HepG2 (cell line): ENCODE data around the gene CEP19. TPM values are rescaled to one million over a fixed set of nuclear protein-coding genes. Genes with fewer than 3 reads are reported as not detected.

Experiments
- CEBPB ChIP-seq: IDR thresholded peaks from 2 replicates; pipeline ENCODE4 v1.6.1; 2011; ENCODE audit warnings: low read depth, low read length, improper control_type of control experiment, borderline replicate concordance
- DNMT3B ChIP-seq: conservative IDR thresholded peaks from 2 replicates; pipeline ENCODE4 v1.6.1; 2016; ENCODE audit warnings: missing biosample characterization, control low read depth
- DRAP1 ChIP-seq: IDR thresholded peaks from 2 replicates; pipeline ENCODE4 v1.6.1; 2016; ENCODE audit warnings: missing genetic modification reagents, missing compliant biosample characterization
- ETV5 ChIP-seq: IDR thresholded peaks from 2 replicates; pipeline ENCODE4 v1.6.1; 2018; ENCODE audit warnings: missing biosample characterization, missing genetic modification reagents, inconsistent platforms, borderline replicate concordance
- FOSL2 ChIP-seq: sonication (generic); formaldehyde crosslinking; IDR thresholded peaks from 2 replicates; pipeline ENCODE4 v1.4.0; 2020; ENCODE audit warnings: missing genetic modification reagents
- HNRNPLL ChIP-seq: fragments of 200-400 bp; formaldehyde crosslinking; IDR thresholded peaks from 2 replicates; pipeline ENCODE4 v1.6.1; 2017; ENCODE audit warnings: mild to moderate bottlenecking, low read depth, low read length; ENCODE audit not compliant: poor library complexity, severe bottlenecking
- LRRFIP1 ChIP-seq: sonication (generic); formaldehyde crosslinking; conservative IDR thresholded peaks from 2 replicates; pipeline ENCODE4 v1.4.0; 2020; ENCODE audit warnings: missing genetic modification reagents
- MIER2 ChIP-seq: IDR thresholded peaks from 2 replicates; pipeline ENCODE4 v1.6.1; 2016; ENCODE audit warnings: missing biosample characterization, missing genetic modification reagents
- MXI1 ChIP-seq: IDR thresholded peaks from 3 replicates; pipeline ENCODE4 v1.6.1; 2012; ENCODE audit warnings: low read depth, low read length, inconsistent platforms, borderline replicate concordance
- REPIN1 ChIP-seq: sonication (generic); formaldehyde crosslinking; IDR thresholded peaks from 2 replicates; pipeline ENCODE4 v1.8.0; 2022; ENCODE audit warnings: missing genetic modification reagents, low read depth, mild to moderate bottlenecking, borderline replicate concordance
- RXRA ChIP-seq: sonication (generic); formaldehyde crosslinking; IDR thresholded peaks from 2 replicates; pipeline ENCODE4 v1.5.1; 2020; ENCODE audit warnings: missing genetic modification reagents
- SRSF4 ChIP-seq: fragments of 200-400 bp; formaldehyde crosslinking; IDR thresholded peaks from one replicate; pipeline ENCODE4 v1.6.1; 2018; ENCODE audit warnings: mild to moderate bottlenecking, low read depth, low read length, moderate library complexity; ENCODE audit not compliant: poor library complexity, severe bottlenecking
- TEAD3 ChIP-seq: optimal IDR thresholded peaks from 2 replicates; pipeline ENCODE3; 2016; ENCODE audit warnings: borderline replicate concordance
- TFAP4 ChIP-seq: sonication (generic); IDR thresholded peaks from 2 replicates; pipeline ENCODE4 v1.6.1; 2016; ENCODE audit warnings: low read depth, borderline replicate concordance
- THRA ChIP-seq: sonication (generic); formaldehyde crosslinking; IDR thresholded peaks from 2 replicates; pipeline ENCODE4 v1.4.0; 2020; ENCODE audit warnings: missing genetic modification reagents, borderline replicate concordance
- ZFP62 ChIP-seq: sonication (generic); formaldehyde crosslinking; IDR thresholded peaks from 2 replicates; pipeline ENCODE4 v1.4.0; 2020; ENCODE audit warnings: missing genetic modification reagents
- ZFP82 ChIP-seq: sonication (generic); formaldehyde crosslinking; IDR thresholded peaks from 2 replicates; pipeline ENCODE4 v1.5.1; 2020; ENCODE audit warnings: mild to moderate bottlenecking, missing genetic modification reagents, borderline replicate concordance
- ZGPAT ChIP-seq: IDR thresholded peaks from 2 replicates; pipeline ENCODE4 v1.6.1; 2016; ENCODE audit warnings: mild to moderate bottlenecking
- ZKSCAN8 ChIP-seq: IDR thresholded peaks from 2 replicates; pipeline ENCODE4 v1.6.1; 2016; ENCODE audit warnings: borderline replicate concordance, missing genetic modification reagents, missing compliant biosample characterization
- ZNF292 ChIP-seq: sonication (generic); formaldehyde crosslinking; IDR thresholded peaks from 2 replicates; pipeline ENCODE4 v1.8.1; 2022; ENCODE audit warnings: mild to moderate bottlenecking, low read depth, missing genetic modification reagents, borderline replicate concordance
- ZNF792 ChIP-seq: IDR thresholded peaks from 2 replicates; pipeline ENCODE4 v1.6.1; 2016
- polyA plus RNA-seq, 8 experiments: library from polyadenylated mRNA; depleted of rRNA in 3 of 8; stranded (reverse) in 7 of 8; unstranded in 1 of 8; fragments of >200 nt; fragmentation: Illumina TruSeq in 4 of 8; extraction: Trizol in 4 of 8; gene quantifications; 2 replicates each; pipeline versions ENCODE4 v1.2.1 to v1.2.3, GENCODE V29; 2011 to 2016; ENCODE audit warnings: low read depth in 4 of 8, missing spikeins in 1 of 8, mixed read lengths in 1 of 8; ENCODE audit not compliant: insufficient read depth in 1 of 8
- total RNA-seq, 5 experiments: library from RNA; depleted of rRNA; stranded (reverse); fragments of >200 nt; fragmentation: Illumina TruSeq; extraction: Trizol; gene quantifications; 2 replicates each; pipeline ENCODE4 v1.2.3, GENCODE V29; 2016; ENCODE audit warnings: low read depth in 1 of 5

The CEP19 gene
- total and polyA plus RNA-seq, 2 of the 13 experiments (the other 11 are each of a cell fraction or from before 2014, with no cell fraction given): 0.48 to 1.2 TPM

GRCh38 chr3:196666001-196666867, 45.8 kb downstream of the CEP19 start (continued):
- peak; percentile 43 for TF ChIP-seq TEAD3
- TF ChIP-seq ZKSCAN8 (CRISPR knock-in tag): 0 out of 2 replicates have a peak, but pooled peaks have one; percentile 20
- 0 out of 2 replicates have a peak, but pooled peaks have one; percentile 18 for TF ChIP-seq ZNF792 (CRISPR knock-in tag)
- 0 out of 2 replicates have a peak, but pooled peaks have one; percentile 7 for TF ChIP-seq CEBPB
- no peak for TF ChIP-seq LRRFIP1
- no peak for TF ChIP-seq SRSF4
- TF ChIP-seq THRA: peak; percentile 64; the same call in 1 of the 2 replicates
- peak; percentile 55; the same call in 1 of the 2 replicates for TF ChIP-seq ETV5
- 0 out of 2 replicates have a peak, but pooled peaks have one; percentile 23 for TF ChIP-seq REPIN1
- TF ChIP-seq RXRA (CRISPR knock-in tag): peak; percentile 82
- TF ChIP-seq TFAP4: peak; percentile 78; the same call in 1 of the 2 replicates
- no peak for TF ChIP-seq ZFP82
- peak; percentile 42 for TF ChIP-seq HNRNPLL
- 0 out of 2 replicates have a peak, but pooled peaks have one; percentile 33 for TF ChIP-seq MIER2 (CRISPR knock-in tag)
- no peak for TF ChIP-seq MXI1
- TF ChIP-seq DRAP1: 0 out of 2 replicates have a peak, but pooled peaks have one; percentile 18
- TF ChIP-seq FOSL2: peak; percentile 67
- peak; percentile 48; the same call in 1 of the 2 replicates for TF ChIP-seq ZGPAT
- TF ChIP-seq ZFP62: no peak
- no peak for TF ChIP-seq DNMT3B (CRISPR knock-in tag)
- peak; percentile 52; the same call in 1 of the 2 replicates for TF ChIP-seq ZNF292
